H1 (cell line): ENCODE data around the gene PITPNC1.

ENCODE experiments used
- BRCA1 ChIP-seq: IDR thresholded peaks from 2 replicates; pipeline ENCODE4 v1.6.1; 2012; ENCODE audit warnings: low read depth, low read length, improper control_type of control experiment
- CTCF ChIP-seq, 3 experiments: IDR thresholded peaks; 1 replicate in 2 of 3; 2 replicates in 1 of 3; pipeline versions ENCODE4 v1.5.1 to v1.6.1; 2011; ENCODE audit warnings: low read length in 3 of 3, mild to moderate bottlenecking in 3 of 3, inconsistent platforms in 2 of 3, low read depth in 1 of 3, moderate library complexity in 1 of 3; ENCODE audit not compliant: insufficient read depth in 1 of 3; ENCODE audit errors: control extremely low read depth in 1 of 3
- EZH2 ChIP-seq: fragments of 200-600 bp; sonication (generic); IDR thresholded peaks from 2 replicates; pipeline ENCODE4 v1.7.1; 2012; ENCODE audit warnings: low read depth, mild to moderate bottlenecking, moderate library complexity, low read length, inconsistent platforms; ENCODE audit not compliant: severe bottlenecking
- HDAC6 ChIP-seq: IDR thresholded peaks from one replicate; pipeline ENCODE4 v1.7.1; 2012; ENCODE audit warnings: low read depth, mild to moderate bottlenecking, inconsistent platforms, low read length, moderate library complexity
- KDM1A ChIP-seq: fragments of 200-600, 300-600 bp; sonication (generic); IDR thresholded peaks from 2 replicates; pipeline ENCODE4 v1.7.1; 2016; ENCODE audit warnings: mild to moderate bottlenecking, low read length, borderline replicate concordance
- MAFK ChIP-seq: IDR thresholded peaks from 2 replicates; pipeline ENCODE4 v1.6.1; 2012; ENCODE audit warnings: low read depth, mild to moderate bottlenecking, improper control_type of control experiment, low read length
- MAX ChIP-seq: IDR thresholded peaks from 2 replicates; pipeline ENCODE4 v1.6.1; 2012; ENCODE audit warnings: inconsistent platforms
- POLR2A ChIP-seq, 2 experiments: IDR thresholded peaks; 1 replicate in 1 of 2; 2 replicates in 1 of 2; pipeline ENCODE4 v1.6.1; 2011; ENCODE audit warnings: low read depth in 2 of 2, low read length in 2 of 2, mild to moderate bottlenecking in 2 of 2; ENCODE audit errors: control extremely low read depth in 1 of 2
- POLR2AphosphoS5 ChIP-seq: IDR thresholded peaks from 2 replicates; pipeline ENCODE4 v1.6.1; 2011; ENCODE audit warnings: low read depth, low read length
- SIN3A ChIP-seq, 2 experiments: IDR thresholded peaks in 1 of 2; conservative IDR thresholded peaks in 1 of 2; 2 replicates each; pipeline ENCODE4 v1.6.1; 2011 to 2012; ENCODE audit warnings: low read length in 2 of 2, improper control_type of control experiment in 1 of 2, low read depth in 1 of 2, mild to moderate bottlenecking in 1 of 2
- TAF1 ChIP-seq: IDR thresholded peaks from 2 replicates; pipeline ENCODE4 v1.6.1; 2011; ENCODE audit warnings: mild to moderate bottlenecking, low read depth, low read length
- USF2 ChIP-seq: IDR thresholded peaks from 2 replicates; pipeline ENCODE4 v1.6.1; 2011; ENCODE audit warnings: low read length, improper control_type of control experiment
- YY1 ChIP-seq: IDR thresholded peaks from 2 replicates; pipeline ENCODE4 v1.6.1; 2011; ENCODE audit warnings: low read depth, mild to moderate bottlenecking, low read length
- ZNF274 ChIP-seq: IDR thresholded peaks from 2 replicates; pipeline ENCODE4 v1.7.0; 2012; ENCODE audit warnings: low read length, borderline replicate concordance; ENCODE audit errors: extremely low read depth

GRCh38 chr17:67500677-67501300, 123.7 kb downstream of the PITPNC1 start:
- TF ChIP-seq MAX (no peak), TAF1 (no peak), CTCF (IDR thresholded peaks at IDR 0.05; ENCODE audit: control extremely low read depth in 1 of 3, insufficient read depth in 1 of 3, low read depth in 1 of 3, low read length in 3 of 3) (no peak), KDM1A (no peak), POLR2A (IDR thresholded peaks at IDR 0.05; ENCODE audit: control extremely low read depth in 1 of 2, low read depth in 2 of 2, low read length in 2 of 2) (no peak), EZH2 (no peak), USF2 (no peak), POLR2AphosphoS5 (no peak), MAFK (no peak), SIN3A (conservative IDR thresholded peaks at IDR 0.05 in 1 of 2, IDR thresholded peaks at IDR 0.05 in 1 of 2; ENCODE audit: low read depth in 1 of 2, low read length in 2 of 2) (no peak), YY1 (no peak), HDAC6 (no peak), BRCA1 (no peak), ZNF274 (no peak)
